Fibroblast of lung (primary cell): ENCODE results near the gene HK2. TPM values are rescaled to one million over a fixed set of nuclear protein-coding genes. Genes with fewer than 3 reads are reported as not detected.

Experiments
- DNase-seq, 2 donors: peaks; one replicate each; pipeline versions ENCODE4 v3.0.0 to v3.0.0-alpha.2; 2010; ENCODE audit warnings: low read depth in 2 of 2
- H2AFZ ChIP-seq: 2 replicates; pipeline ENCODE4 v1.5.1; 2012; ENCODE audit warnings: low read length, control low read depth, inconsistent platforms
- H3K27ac ChIP-seq: 2 replicates; pipeline ENCODE4 v1.5.1; 2011; ENCODE audit warnings: low read length, control low read depth; ENCODE audit not compliant: insufficient read depth
- H3K27me3 ChIP-seq: 2 replicates; pipeline ENCODE4 v1.5.1; 2011; ENCODE audit warnings: mild to moderate bottlenecking, low read length; ENCODE audit not compliant: control insufficient read depth, insufficient read depth
- H3K36me3 ChIP-seq: 2 replicates; pipeline ENCODE4 v1.5.1; 2011; ENCODE audit warnings: low read length; ENCODE audit not compliant: control insufficient read depth, insufficient read depth
- H3K4me1 ChIP-seq: 2 replicates; pipeline ENCODE4 v1.5.1; 2011; ENCODE audit warnings: low read length; ENCODE audit not compliant: control insufficient read depth, insufficient read depth; ENCODE audit errors: extremely low read depth
- H3K4me2 ChIP-seq: 2 replicates; pipeline ENCODE4 v1.5.1; 2011; ENCODE audit warnings: low read length, control low read depth; ENCODE audit not compliant: insufficient read depth; ENCODE audit errors: extremely low read depth
- H3K4me3 ChIP-seq, 4 experiments: fragments of 200-600 bp in 1 of 4; sonication (generic) in 1 of 4; replicated peaks in 1 of 4; 2 replicates each; pipeline ENCODE4 v1.5.1; 2011 to 2016; ENCODE audit warnings: low read length in 4 of 4, low read depth in 3 of 4, mild to moderate bottlenecking in 3 of 4, control low read depth in 2 of 4, inconsistent platforms in 1 of 4, mixed read lengths in 1 of 4; ENCODE audit not compliant: insufficient read depth in 1 of 4; ENCODE audit errors: control extremely low read depth in 1 of 4
- H3K79me2 ChIP-seq: 2 replicates; pipeline ENCODE4 v1.5.1; 2012; ENCODE audit warnings: mild to moderate bottlenecking, low read length, inconsistent platforms; ENCODE audit not compliant: control insufficient read depth, insufficient read depth
- H3K9ac ChIP-seq: 2 replicates; pipeline ENCODE4 v1.5.1; 2011; ENCODE audit warnings: mild to moderate bottlenecking, low read length, control low read depth; ENCODE audit not compliant: insufficient read depth
- H3K9me3 ChIP-seq: 2 replicates; pipeline ENCODE4 v1.5.1; 2012; ENCODE audit warnings: low read depth, low read length; ENCODE audit not compliant: control insufficient read depth, insufficient read depth
- H4K20me1 ChIP-seq: 2 replicates; pipeline ENCODE4 v1.5.1; 2011; ENCODE audit warnings: low read length; ENCODE audit not compliant: control insufficient read depth, insufficient read depth; ENCODE audit errors: extremely low read depth
- EZH2 ChIP-seq: IDR thresholded peaks from 2 replicates; pipeline ENCODE4 v1.5.1; 2012; ENCODE audit warnings: low read length, control low read depth, mild to moderate bottlenecking; ENCODE audit errors: missing control alignments
- polyA plus RNA-seq, 2 donors: library from polyadenylated mRNA; depleted of rRNA in 1 of 2; stranded (reverse) in 1 of 2; unstranded in 1 of 2; fragments of >200 nt; gene quantifications; 2 replicates each; pipeline ENCODE4 v1.2.1, GENCODE V29; 2011 to 2012; ENCODE audit warnings: missing spikeins in 1 of 2
- total RNA-seq: library from RNA; depleted of rRNA; stranded (reverse); fragments of >200 nt; gene quantifications from 2 replicates; pipeline ENCODE4 v1.2.1, GENCODE V29; 2014
- TF ChIP-seq, protein P1 (sequence below), 2 donors: IDR thresholded peaks in 1 of 2; conservative IDR thresholded peaks in 1 of 2; 1 replicate in 1 of 2; 2 replicates in 1 of 2; pipeline ENCODE4 v1.5.1; 2011 to 2012; ENCODE audit warnings: low read length in 2 of 2, control low read depth in 1 of 2, inconsistent platforms in 1 of 2, low read depth in 1 of 2, mild to moderate bottlenecking in 1 of 2

The HK2 gene
- total and polyA plus RNA-seq, 2 donors (not counting 1 experiment from before 2014, with no cell fraction given), result 15.7 to 19.3 TPM

DNA sequence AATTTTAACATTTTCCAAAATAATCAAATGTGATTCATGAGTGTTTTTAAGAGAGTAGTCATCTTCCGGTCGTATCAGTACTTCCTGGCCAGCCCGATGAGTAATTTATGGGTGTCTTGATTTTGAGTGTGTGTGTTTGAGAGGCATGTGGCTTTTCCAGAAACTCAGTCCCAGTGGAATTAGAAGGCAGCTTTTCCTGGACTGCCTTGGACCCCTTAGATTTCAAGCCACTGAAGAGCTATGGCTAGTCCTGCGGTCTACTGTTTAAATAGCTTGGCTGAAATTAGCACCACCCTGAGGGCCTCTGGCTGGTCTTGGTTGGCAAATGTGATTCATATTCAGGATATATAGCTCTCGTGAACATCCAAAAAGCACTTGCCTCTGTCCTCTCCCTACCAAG is 59.4 kb downstream of the HK2 start:
- H3K9ac ChIP-seq, result no peak overlapping the region
- peaks cover 17% of the 10 kb centered on the region for H3K4me1 ChIP-seq
- H3K79me2 ChIP-seq, result no peaks in the 10 kb centered on the region
- no peaks in the 10 kb centered on the region for H3K27me3 ChIP-seq
- H3K27ac ChIP-seq, result peak overlapping the region; percentile 75
- DNase-seq, result peak; percentile 51 to 88
- H3K36me3 ChIP-seq, result peaks cover 4% of the 10 kb centered on the region
- H3K9me3 ChIP-seq, result no peaks in the 10 kb centered on the region
- no peak overlapping the region for H3K4me2 ChIP-seq
- H3K4me3 ChIP-seq, result no peak overlapping the region
- H2AFZ ChIP-seq, result no peak overlapping the region
- TF ChIP-seq, protein P1, sequence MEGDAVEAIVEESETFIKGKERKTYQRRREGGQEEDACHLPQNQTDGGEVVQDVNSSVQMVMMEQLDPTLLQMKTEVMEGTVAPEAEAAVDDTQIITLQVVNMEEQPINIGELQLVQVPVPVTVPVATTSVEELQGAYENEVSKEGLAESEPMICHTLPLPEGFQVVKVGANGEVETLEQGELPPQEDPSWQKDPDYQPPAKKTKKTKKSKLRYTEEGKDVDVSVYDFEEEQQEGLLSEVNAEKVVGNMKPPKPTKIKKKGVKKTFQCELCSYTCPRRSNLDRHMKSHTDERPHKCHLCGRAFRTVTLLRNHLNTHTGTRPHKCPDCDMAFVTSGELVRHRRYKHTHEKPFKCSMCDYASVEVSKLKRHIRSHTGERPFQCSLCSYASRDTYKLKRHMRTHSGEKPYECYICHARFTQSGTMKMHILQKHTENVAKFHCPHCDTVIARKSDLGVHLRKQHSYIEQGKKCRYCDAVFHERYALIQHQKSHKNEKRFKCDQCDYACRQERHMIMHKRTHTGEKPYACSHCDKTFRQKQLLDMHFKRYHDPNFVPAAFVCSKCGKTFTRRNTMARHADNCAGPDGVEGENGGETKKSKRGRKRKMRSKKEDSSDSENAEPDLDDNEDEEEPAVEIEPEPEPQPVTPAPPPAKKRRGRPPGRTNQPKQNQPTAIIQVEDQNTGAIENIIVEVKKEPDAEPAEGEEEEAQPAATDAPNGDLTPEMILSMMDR (conservative IDR thresholded peaks at IDR 0.05 in 1 of 2, IDR thresholded peaks at IDR 0.05 in 1 of 2; ENCODE audit: low read depth in 1 of 2, low read length in 2 of 2), result no peak
- TF ChIP-seq EZH2, result no peak
- H4K20me1 ChIP-seq, result no peaks in the 10 kb centered on the region

DNA sequence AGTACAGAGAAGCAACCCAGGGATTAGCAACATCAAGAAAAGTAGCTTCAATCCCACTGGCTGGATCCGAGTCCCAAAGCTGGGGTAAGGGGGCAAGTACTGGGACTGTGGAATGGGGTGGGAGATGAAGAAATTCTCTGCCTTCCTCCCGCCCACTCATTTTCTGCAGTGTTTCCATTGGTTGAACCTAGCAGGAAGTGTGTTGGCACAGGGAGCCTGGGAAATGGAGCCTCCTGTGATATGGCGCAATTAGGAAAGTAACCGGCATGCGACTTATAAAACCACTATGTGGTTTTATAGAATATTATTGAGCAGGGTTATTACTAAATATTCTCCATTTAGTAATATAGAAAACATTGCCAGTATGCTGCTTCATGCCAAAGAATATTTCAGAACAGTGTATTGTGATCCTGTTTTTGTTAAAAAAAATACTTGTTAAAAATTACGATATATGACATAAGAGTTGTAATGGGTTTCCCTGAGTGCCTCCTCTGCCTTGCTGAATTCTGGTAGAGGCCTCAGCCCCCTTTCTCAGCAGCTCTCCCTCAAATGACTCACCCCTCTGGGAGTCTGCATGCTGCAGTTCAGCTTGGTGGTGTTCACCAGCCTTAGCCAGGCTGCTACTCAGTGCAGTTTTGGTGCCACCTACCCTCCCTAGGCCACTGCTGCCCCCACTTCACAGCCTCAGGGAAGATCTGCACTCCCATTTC is 60.5 kb downstream of the HK2 start:
- Histone ChIP-seq H3K27ac (peak overlapping the region; percentile 75), H3K9ac (no peak overlapping the region), H4K20me1 (no peaks in the 10 kb centered on the region), H3K4me2 (no peak overlapping the region), H3K36me3 (no peaks in the 10 kb centered on the region), H3K27me3 (no peaks in the 10 kb centered on the region), H3K79me2 (no peaks in the 10 kb centered on the region), H3K4me1 (peaks cover 17% of the 10 kb centered on the region), H2AFZ (no peak overlapping the region), H3K9me3 (no peaks in the 10 kb centered on the region), H3K4me3 (no peak overlapping the region)
- TF ChIP-seq EZH2, result no peak
- TF ChIP-seq, protein P1 (conservative IDR thresholded peaks at IDR 0.05 in 1 of 2, IDR thresholded peaks at IDR 0.05 in 1 of 2; ENCODE audit: low read depth in 1 of 2, low read length in 2 of 2), result no peak
- peak; percentile 68 to 81 for DNase-seq

DNA sequence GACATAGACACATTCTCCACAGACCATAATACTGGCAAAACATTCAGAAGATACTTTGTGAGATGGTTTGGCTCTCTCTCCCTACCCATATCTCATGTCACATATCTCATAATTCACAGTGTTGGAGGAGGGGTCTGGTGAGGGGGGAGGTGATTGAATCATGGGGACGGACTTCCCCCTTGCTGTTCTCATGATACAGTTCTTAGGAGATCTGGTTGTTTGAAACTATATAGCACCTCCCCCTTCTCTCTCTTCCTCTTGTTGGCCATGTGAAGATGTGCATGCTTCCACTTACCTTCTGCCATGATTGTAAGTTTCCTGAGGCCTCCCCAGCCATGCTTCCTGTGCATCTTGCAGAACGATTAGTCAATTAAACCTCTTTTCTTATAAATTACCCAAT is 61.1 kb downstream of the HK2 start:
- no peak overlapping the region for H3K4me2 ChIP-seq
- H3K4me3 ChIP-seq, result no peak overlapping the region
- no peak overlapping the region for H3K27ac ChIP-seq

More for the DNA sequence above, 61.1 kb downstream of the HK2 start:
- H3K79me2 ChIP-seq, result no peaks in the 10 kb centered on the region
- H3K9me3 ChIP-seq, result no peaks in the 10 kb centered on the region
- no peaks in the 10 kb centered on the region for H3K27me3 ChIP-seq
- no peaks in the 10 kb centered on the region for H3K36me3 ChIP-seq
- peaks cover 17% of the 10 kb centered on the region for H3K4me1 ChIP-seq
- DNase-seq, result no peak
- H2AFZ ChIP-seq, result no peak overlapping the region
- no peak overlapping the region for H3K9ac ChIP-seq
- TF ChIP-seq, protein P1 (conservative IDR thresholded peaks at IDR 0.05 in 1 of 2, IDR thresholded peaks at IDR 0.05 in 1 of 2; ENCODE audit: low read depth in 1 of 2, low read length in 2 of 2), result no peak
- TF ChIP-seq EZH2, result no peak
- no peaks in the 10 kb centered on the region for H4K20me1 ChIP-seq
